ENCODE measurements around the gene IL31.
A peak's percentile ranks its signal among the peaks of the same experiment; 100 is the strongest.

Gene IL31

DNA sequence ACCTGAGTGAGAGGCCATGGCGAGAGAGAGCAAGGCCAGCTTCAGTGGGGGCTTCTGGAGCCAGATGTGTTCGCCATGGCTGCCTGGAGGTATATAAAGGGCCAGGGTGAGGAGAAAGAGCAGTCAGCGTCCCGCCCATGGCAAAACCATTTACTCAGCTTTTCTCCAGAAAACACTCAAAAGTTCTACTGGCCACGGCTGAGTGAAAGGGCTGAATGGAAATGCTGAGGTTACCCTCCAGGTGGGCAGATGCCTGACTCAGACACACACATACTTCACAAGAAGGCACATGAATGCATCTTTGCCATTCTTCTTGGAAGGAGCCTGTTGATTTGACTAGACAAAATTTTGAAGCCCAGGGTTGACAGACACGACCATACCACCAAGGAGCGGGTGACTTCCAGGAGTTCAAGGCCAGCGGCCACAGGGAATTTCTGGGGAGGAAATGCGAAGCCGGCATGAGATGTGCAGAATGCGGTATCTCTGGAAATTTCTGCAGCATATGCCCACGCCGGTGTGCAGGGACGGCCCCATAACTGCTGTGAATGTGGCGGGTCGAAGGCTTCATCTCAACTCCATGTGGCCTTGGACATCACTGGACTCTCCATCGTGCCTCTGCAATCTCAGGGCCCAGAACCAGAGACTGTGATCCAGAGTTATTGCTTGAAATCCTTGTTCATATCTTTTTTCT, at the start of gene IL31:
IL31 (minus strand) TSS at position 67 of the 691 bp plus-strand sequence; CDS start at position 18, 49 bp downstream.
- no peak within 1 kb of the TSS for H3K4me3 ChIP-seq (ENCODE audit: low read depth, low read length)

DNA sequence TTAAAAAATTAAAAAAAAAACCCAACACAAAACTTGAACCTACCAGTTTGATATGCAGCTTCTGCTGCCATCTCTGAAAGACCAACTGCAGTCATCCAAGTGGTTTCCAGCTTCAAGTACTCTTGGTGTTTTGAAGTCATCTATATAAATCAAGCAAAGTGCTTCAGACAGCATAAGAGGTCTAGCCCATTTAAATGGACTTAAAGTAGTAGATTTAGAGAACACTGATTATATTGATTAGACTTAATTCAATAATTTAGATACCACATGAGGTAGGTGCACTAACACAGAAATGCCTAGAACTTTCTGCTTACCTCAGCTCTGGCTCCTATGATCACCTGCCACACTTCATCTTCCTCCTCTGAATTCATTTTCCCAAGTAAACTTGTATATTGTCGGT, 42.4 kb upstream of the IL31 start:
- H3K4me3 ChIP-seq (ENCODE audit: low read depth, low read length), result no peak overlapping the region

DNA sequence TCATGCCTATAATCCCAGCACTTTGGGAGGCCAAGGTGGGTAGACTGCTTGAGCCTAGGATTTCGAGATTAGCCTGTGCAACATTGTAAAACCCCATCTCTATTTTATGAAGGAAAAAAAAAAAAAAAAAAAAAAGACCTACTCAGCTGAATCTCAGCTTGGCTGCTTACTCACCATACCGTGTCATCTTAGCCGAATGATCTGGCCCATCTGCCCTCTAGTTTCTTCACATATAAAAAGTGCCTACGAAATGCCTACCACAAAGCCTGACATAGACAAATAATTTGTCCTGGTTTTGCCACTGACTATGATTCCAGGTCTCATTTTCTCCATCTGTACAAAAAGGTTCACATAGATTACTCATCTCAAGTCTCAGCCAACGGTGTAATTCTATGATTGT, 41.8 kb upstream of the IL31 start:
- H3K4me3 ChIP-seq (ENCODE audit: low read depth, low read length), result no peak overlapping the region

DNA sequence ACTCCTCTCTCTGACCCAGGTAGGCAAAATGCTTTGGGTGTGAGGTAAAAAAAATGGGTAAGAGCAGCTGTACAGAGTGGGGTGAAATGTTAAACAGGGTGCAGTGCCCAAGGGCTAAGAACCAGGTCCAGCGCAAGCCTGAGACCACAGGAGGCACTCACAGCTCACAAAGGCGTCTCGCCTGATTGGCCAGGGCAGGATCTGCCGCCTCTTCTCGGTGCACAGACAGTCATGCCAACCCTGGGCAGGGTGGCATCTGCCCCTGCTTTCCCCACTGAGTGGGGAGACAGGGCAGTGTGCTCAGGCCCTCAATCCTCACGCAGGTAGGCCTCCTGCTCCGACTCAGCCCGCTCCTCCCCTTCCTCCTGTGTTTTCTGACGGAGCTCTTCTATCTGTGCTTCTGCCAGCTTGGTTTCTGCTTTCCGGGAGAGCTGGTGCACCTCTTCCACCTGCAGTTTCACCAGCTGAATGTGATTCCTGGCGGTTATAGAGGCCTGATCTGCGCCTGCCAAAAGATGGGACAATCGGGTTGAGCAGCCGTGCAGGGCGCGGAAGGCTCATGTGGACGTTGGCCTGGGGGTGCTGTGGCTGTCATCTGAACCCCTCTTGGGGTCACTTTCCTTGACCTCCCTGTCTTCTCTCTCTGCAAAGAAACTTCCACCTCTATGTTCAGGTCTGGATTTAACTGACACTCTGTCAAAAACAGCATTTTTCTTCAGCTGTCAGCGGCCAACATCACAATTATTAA, 34.2 kb upstream of the IL31 start:
- no peak overlapping the region for H3K4me3 ChIP-seq (ENCODE audit: low read depth, low read length)

DNA sequence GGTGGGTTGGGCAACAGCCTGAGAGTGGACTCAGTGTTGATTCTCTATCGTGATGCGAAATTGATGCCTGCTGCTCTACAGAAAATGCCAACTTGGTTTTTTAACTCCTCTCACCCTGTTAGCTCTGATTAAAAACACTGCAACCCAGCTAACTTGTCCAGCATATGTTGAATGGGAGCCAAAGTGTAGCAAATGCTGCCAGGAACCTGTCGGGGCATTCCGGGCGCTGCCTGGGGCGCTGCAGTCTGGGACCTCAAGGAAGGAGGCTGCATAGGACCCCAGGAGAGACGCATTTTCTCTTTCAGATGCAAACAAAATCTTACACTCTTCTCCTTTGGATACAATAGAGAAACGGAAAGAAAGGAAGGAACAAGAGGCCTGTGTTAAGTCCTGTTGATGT, 33.4 kb upstream of the IL31 start:
- H3K4me3 ChIP-seq (ENCODE audit: low read depth, low read length), result no peak overlapping the region

DNA sequence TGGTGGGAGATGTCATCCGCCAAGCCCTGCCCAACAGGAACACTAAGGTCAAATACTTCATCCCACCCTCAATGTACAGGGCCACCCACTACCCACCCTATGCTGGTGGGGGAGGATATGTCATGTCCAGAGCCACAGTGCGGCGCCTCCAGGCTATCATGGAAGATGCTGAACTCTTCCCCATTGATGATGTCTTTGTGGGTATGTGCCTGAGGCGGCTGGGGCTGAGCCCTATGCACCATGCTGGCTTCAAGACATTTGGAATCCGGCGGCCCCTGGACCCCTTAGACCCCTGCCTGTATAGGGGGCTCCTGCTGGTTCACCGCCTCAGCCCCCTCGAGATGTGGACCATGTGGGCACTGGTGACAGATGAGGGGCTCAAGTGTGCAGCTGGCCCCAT, 33.0 kb upstream of the IL31 start:
- H3K4me3 ChIP-seq (ENCODE audit: low read depth, low read length), result no peak overlapping the region

DNA sequence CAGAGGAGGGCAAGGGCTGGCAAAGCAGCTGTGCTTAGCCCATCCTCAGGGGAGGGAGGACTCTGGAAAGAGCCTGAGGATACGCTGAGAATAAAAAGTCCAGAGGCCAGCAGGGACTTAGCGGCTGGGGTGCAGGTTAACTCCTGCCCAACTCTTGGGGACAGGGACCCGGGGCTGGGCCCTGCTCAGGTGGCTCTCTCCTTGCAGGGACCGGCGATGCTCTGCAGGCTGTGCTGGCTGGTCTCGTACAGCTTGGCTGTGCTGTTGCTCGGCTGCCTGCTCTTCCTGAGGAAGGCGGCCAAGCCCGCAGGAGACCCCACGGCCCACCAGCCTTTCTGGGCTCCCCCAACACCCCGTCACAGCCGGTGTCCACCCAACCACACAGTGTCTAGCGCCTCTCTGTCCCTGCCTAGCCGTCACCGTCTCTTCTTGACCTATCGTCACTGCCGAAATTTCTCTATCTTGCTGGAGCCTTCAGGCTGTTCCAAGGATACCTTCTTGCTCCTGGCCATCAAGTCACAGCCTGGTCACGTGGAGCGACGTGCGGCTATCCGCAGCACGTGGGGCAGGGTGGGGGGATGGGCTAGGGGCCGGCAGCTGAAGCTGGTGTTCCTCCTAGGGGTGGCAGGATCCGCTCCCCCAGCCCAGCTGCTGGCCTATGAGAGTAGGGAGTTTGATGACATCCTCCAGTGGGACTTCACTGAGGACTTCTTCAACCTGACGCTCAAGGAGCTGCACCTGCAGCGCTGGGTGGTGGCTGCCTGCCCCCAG, 32.3 kb upstream of the IL31 start:
- H3K4me3 ChIP-seq (ENCODE audit: low read depth, low read length), result no peak overlapping the region

DNA sequence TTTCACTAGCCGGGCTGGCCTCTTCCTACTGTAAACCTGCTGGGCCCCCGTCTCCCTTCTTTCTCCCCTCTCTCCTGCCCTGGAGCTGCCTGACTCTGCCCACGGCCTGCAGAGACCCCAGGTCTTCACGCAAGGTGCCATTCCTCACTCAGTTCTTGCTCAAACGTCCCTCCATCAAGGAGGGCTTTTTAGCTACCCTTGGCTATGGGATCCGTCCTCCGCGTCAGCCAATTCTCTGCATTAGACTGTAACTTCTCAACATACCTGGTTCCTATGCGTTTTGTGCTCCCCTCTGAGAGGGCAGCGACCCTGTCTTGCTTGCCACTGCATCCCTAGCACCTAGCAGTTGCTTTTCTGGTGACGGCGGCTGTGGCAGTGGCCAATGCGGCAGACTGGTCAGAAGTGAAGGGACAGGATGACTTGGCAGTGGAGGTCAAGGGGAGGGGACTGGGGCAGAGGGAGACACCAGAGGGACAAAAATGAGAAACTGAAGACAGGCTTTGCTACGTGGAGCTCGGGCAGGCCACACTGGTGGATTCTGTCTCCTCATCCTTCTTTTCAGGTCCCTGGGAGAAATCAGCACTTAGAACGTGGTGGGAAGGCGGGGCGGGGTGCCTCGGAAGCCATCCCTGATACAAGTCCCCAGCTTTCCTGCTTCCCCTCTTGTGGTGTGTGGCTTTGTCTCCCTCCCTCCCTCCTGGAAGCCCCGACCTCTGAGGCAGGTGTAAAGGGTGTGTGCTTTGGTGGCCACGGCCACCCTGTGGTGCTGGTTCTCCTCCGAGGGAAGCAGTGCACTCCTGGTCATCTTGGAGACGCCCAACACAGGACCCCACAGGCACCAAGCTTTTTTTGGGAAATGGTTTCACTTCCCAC, 31.3 kb upstream of the IL31 start:
- H3K4me3 ChIP-seq (ENCODE audit: low read depth, low read length), result no peak overlapping the region

DNA sequence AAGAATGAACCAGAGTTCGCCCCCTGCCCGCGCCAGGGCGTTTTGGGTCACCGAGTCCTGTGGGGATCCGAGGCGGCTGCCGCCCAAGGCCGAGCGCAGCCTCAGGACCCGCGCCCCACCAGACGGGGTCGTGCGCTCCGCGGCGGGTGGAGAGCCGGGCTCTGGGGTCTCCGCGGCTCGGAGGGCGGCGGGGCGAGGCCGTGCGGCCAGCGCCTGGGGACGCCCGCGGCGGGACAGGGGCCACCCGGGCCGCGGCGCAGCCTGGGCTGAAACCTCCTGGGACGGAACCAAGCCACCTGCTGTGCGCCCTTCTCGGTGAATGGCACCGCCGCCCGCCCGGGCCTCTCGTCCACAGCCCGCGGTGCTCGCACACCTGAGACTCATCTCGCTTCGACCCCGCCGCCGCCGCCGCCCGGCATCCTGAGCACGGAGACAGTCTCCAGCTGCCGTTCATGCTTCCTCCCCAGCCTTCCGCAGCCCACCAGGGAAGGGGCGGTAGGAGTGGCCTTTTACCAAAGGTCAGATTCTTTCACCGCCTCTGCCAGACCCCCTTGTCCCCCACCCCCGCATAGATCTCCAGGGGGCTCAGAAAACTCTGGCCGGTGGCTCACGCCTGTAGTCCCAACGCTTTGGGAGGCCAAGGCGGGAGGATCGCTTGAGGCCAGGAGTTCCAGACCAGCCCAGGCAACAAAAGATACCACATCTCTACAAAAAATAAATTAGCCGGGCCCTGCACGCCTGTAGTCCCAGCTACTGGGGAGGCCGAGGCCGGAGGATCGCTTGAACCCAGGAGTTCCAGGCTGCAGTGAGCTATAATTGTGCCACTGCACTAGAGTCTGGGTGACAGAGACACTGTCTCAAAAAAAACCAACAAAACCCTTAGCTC, 30.4 kb upstream of the IL31 start:
- peak overlapping the region; percentile 31 for H3K4me3 ChIP-seq (ENCODE audit: low read depth, low read length)

DNA sequence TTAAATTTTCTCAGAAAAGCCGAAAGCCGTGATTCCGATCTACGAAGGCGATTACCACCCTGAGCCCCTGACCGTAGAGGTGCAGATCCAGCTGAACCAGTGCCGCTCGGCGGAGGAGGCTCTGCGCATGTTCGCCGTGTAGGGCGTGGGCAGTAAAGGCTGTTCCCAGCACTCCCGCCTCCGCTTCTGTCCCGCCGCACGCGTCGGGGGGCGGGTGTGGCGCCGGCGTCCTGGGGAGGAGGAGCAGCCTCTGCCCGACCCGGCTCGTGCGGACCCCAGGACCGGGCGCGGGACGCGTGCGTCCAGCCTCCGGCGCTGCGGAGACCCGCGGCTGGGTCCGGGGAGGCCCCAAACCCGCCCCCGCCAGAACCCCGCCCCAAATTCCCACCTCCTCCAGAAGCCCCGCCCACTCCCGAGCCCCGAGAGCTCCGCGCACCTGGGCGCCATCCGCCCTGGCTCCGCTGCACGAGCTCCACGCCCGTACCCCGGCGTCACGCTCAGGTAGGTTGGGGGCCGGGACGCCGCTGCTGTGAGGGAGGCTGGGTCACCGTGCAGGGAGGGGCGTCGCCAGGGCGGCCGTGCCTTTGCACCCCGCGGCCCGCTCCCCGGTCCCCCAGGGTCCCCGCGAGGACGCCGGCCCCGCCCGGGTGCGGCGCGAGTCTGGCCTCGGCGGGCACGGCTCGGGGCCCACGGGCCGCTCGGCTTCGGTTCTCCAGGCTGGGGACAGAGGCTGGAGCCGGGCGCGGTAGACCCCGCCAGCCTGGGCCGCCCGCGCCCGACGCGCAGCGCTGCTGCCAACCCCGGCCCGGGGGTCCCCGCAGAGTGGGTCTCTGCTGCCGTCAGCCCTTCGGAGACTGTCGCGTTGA, 29.5 kb upstream of the IL31 start, which contains the start of gene B3GNT4:
B3GNT4 (plus strand) TSS at position 409 of the 866 bp plus-strand sequence. CDS start 910 bp downstream, outside the sequence.
- peak within 1 kb of the TSS; percentile 49 for H3K4me3 ChIP-seq (ENCODE audit: low read depth, low read length)

DNA sequence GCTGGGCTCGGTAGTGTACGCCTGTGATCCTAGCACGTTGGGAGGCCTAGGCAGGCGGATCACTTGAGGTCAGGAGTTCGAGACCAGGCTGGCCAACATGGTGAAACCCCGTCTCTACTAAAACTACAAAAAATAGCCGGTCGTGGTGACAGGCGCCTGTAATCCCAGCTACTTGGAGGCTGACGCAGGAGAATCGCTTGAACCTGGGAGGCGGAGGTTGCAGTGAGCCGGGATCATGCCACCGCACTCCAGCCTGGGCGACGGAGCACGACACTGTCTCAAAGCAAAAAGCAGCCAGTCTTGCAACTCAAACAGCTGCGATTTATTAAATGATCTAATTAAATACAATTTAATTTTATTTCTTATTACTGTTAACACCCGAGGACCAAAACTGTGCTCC, 28.8 kb upstream of the IL31 start:
- peak overlapping the region; percentile 49 for H3K4me3 ChIP-seq (ENCODE audit: low read depth, low read length)

DNA sequence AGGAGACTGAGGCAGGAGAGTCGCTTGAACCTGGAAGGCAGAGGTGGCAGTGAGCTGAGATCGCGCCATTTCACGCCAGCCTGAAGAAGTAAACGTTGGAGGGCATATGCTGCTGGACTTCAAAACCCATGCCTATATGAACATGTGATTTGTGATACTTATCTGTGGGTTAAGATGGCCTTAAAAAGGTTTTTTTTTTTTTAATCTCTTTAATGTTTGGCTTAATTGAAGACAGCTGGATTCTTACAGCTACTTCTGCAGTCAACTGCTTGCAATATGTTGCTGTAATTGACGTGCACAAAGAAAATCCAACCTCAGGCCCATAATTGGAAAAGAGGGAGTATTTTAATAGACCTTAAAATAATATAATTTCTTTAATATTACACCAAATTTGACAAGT, 28.0 kb upstream of the IL31 start:
- H3K4me3 ChIP-seq (ENCODE audit: low read depth, low read length), result no peak overlapping the region

DNA sequence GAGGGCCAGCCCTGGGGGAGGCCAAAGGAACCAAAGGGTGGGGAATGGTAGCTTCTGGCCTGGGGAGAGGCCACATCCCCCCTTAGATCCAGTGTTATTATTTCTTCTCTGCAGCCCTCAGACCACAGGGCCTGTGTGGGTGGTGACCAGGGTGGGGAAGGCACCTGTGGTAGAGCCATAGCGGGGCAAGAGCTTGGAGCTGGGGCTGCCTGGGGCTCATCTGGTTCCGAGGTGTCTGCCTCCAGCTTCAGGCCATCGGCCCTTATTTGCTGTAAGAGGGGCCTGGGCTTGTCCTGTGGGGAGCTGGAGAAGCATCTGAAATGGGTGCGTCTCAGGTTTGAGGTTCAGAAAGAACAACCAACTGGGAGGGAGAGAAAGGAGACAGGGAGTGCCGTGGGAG, 27.4 kb upstream of the IL31 start:
- H3K4me3 ChIP-seq (ENCODE audit: low read depth, low read length), result no peak overlapping the region

DNA sequence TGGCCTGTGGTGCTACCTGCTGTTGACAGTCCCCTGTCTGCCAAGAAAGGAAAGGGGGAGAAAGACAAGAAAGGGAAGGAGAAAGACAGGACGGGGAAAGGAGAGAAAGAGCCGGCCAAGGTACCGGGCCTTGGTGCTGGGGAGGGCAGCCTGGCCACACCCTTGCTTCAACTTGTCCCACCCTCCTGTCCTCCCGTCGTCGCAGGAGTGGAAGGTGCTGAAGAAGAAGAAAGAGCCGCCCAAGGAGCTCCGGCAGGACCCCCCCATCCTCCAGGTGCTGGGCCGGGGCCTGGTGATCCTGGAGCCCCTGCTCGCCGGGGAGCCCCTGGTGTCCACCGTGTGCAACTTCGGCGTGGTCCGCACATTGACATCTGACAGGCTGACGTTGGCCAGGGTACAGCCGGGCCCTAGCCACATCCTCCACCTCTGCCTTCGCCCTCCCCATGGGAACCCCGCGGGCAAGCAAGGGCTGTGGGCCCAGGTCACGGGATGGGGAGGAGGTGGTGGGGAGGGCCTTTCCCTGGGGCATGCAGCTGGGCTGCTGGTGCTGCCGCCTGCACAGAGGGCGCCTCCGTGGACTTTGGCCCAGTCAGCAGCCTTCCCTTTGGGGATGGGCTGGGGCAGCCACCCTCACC, 26.6 kb upstream of the IL31 start:
- H3K4me3 ChIP-seq (ENCODE audit: low read depth, low read length), result no peak overlapping the region

DNA sequence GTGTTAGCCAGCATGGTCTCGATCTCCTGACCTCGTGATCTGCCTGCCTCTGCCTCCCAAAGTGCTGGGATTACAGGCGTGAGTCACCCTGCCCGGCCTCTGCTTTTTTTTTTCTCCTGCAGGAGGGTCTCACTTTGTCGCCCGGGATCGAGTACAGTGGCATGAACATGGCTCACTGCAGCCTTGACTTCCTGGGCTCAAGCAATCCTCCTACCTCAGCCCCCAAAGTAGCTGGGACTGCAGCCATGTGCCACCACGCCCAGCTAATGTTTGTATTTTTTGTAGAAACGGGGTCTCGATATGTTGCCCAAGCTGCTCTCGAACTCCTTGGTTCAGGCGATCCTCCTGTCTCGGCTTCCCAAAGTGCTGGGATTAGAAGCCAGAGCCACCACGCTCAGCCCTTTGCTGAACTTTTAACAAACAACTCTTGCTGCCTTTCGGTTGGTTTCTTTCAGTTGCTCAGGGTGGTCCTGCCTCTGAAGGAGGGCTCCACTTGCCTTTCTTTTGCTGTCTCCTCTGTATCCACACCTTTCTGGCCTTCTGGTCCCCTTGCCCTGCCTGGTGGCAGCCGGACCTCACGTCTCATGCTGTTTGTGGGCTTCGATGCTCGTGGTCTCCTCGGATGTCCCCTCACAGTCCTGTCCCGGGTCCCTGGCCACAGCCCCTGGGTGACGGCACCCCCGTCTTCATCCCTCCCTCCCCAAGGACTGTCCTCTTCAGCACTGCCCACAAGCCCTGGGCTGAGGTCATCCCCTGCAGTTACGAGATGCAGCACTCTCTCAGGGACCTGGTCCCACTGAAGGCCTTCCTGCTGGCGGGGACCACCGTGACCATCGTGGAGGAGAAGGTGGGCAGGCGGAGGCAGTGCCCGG, 25.7 kb upstream of the IL31 start:
- H3K4me3 ChIP-seq (ENCODE audit: low read depth, low read length), result no peak overlapping the region

DNA sequence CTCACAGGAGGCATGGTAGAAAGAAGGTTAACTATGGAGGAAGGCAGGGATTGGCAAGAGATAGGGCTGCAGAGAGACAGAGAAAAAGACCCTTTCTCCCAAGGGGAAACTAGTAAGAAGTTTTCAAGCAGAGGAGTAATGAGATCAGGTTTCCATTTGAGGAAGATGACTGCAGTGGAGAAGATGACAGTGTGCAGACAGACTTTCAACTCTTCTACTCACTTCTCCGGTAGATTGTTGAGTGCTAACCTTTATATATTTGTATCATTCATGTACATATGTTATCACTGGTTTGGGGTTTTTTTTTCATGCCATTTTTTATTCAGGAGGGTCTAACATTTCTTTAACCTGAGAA, 23.6 kb upstream of the IL31 start:
- H3K4me3 ChIP-seq (ENCODE audit: low read depth, low read length), result no peak overlapping the region

DNA sequence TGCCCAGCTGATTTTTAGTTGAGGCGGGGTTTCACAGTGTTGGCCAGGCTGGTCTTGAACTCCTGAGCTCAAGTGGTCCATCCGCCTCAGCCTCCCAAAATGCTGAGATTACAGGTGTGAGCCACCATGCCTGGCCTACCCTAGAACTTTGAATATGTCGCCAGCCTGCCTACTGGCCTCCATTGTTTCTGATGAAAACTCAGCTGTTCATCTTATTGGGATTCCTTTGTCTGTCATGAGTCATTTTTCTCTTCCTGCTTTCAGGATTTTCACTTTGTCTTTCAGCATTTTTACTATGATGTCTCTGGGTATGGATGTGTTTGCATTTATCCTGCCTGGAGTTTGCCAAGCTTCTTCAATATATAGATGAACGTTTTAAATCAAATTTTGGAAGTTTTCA, 21.4 kb upstream of the IL31 start:
- H3K4me3 ChIP-seq (ENCODE audit: low read depth, low read length), result no peak overlapping the region

DNA sequence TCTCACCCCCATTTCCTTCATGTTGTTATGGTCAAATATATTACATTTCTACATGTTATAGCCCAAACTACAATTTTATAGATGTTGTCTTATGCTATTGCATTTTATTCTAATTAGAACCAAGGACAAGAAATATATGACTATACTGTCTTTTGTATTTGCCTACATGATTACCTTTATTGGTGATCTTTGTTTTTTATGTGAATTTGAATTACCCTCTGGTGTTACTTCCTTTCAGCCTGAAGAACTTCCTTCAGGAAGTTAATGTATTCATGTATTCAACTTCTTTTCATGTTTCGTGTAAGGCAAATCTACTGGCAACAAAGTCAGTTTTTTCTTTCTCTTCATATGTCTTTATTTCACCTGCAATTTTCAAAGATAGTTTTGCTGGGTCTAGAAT, 20.8 kb upstream of the IL31 start:
- no peak overlapping the region for H3K4me3 ChIP-seq (ENCODE audit: low read depth, low read length)
